ENCODE results near the gene SGCD. TPM values are rescaled to one million over a fixed set of nuclear protein-coding genes. Genes with fewer than 3 reads are reported as not detected.

Gene SGCD
- total RNA-seq, 2 experiments from 2014 or later = not detected

- ATAC-seq (ENCODE audit: poor library complexity) (no peak), DNase-seq (no peak)
- POLR2A ChIA-PET = no interaction called here
- Mint-ChIP-seq H3K27me3 (peaks cover 31% of the 10 kb centered on the region), H3K27ac (no peak overlapping the region), H3K36me3 (ENCODE audit: low read depth) (no peaks in the 10 kb centered on the region), H3K4me3 (no peak overlapping the region), H3K9me3 (no peaks in the 10 kb centered on the region), H3K4me1 (ENCODE audit: low read depth) (no peaks in the 10 kb centered on the region)
- Histone ChIP-seq H3K4me3 (ENCODE audit: low read length) (no peak overlapping the region), H3K27me3 (ENCODE audit: control insufficient read depth in 1 of 2, insufficient read depth in 2 of 2, low read length in 2 of 2) (no peaks in the 10 kb centered on the region), H3K4me1 (ENCODE audit: insufficient read depth, low read length) (no peaks in the 10 kb centered on the region), H3K27ac (ENCODE audit: low read depth in 1 of 2, low read length in 2 of 2) (no peak overlapping the region), H3K9me3 (ENCODE audit: control insufficient read depth in 1 of 2, insufficient read depth in 1 of 2, low read length in 2 of 2) (no peaks in the 10 kb centered on the region), H3K36me3 (ENCODE audit: insufficient read depth, low read length) (no peaks in the 10 kb centered on the region)
- no peak for TF ChIP-seq CTCF (IDR thresholded peaks at IDR 0.05)
- intact Hi-C loops (cut with DNase I, micrococcal nuclease) = no loop called here
- CTCF ChIA-PET = no interaction called here
These were observed 432.2 kb downstream of the SGCD start for GRCh38 chr5:156759156-156759555.

GRCh38 chr5:156762771-156763170 lies 435.8 kb downstream of the SGCD start:
- peaks cover 54% of the 10 kb centered on the region for H3K27me3 Mint-ChIP-seq
- Histone ChIP-seq H3K27ac (ENCODE audit: low read depth in 1 of 2, low read length in 2 of 2) (no peak overlapping the region), H3K4me1 (ENCODE audit: insufficient read depth, low read length) (no peaks in the 10 kb centered on the region), H3K36me3 (ENCODE audit: insufficient read depth, low read length) (no peaks in the 10 kb centered on the region), H3K27me3 (ENCODE audit: control insufficient read depth in 1 of 2, insufficient read depth in 2 of 2, low read length in 2 of 2) (no peaks in the 10 kb centered on the region), H3K9me3 (ENCODE audit: control insufficient read depth in 1 of 2, insufficient read depth in 1 of 2, low read length in 2 of 2) (no peaks in the 10 kb centered on the region), H3K4me3 (ENCODE audit: low read length) (no peak overlapping the region)
- H3K4me3 Mint-ChIP-seq = no peak overlapping the region
- no peak for TF ChIP-seq CTCF (IDR thresholded peaks at IDR 0.05)
- no peaks in the 10 kb centered on the region for H3K4me1 Mint-ChIP-seq (ENCODE audit: low read depth)
- no peak overlapping the region for H3K27ac Mint-ChIP-seq
- DNase-seq = no peak
- CTCF ChIA-PET = no interaction called here
- POLR2A ChIA-PET = no interaction called here
- ATAC-seq (ENCODE audit: poor library complexity) = no peak
- H3K36me3 Mint-ChIP-seq (ENCODE audit: low read depth) = no peaks in the 10 kb centered on the region
- intact Hi-C loops (cut with DNase I, micrococcal nuclease) = no loop called here
- H3K9me3 Mint-ChIP-seq = no peaks in the 10 kb centered on the region

- Histone ChIP-seq H3K4me1 (ENCODE audit: insufficient read depth, low read length) (no peaks in the 10 kb centered on the region), H3K27me3 (ENCODE audit: control insufficient read depth in 1 of 2, insufficient read depth in 2 of 2, low read length in 2 of 2) (no peaks in the 10 kb centered on the region), H3K4me3 (ENCODE audit: low read length) (no peak overlapping the region), H3K9me3 (ENCODE audit: control insufficient read depth in 1 of 2, insufficient read depth in 1 of 2, low read length in 2 of 2) (no peaks in the 10 kb centered on the region), H3K36me3 (ENCODE audit: insufficient read depth, low read length) (no peaks in the 10 kb centered on the region), H3K27ac (ENCODE audit: low read depth in 1 of 2, low read length in 2 of 2) (no peak overlapping the region)
- intact Hi-C loops (cut with DNase I, micrococcal nuclease) = no loop called here
- Mint-ChIP-seq H3K4me1 (ENCODE audit: low read depth) (no peaks in the 10 kb centered on the region), H3K27ac (no peak overlapping the region), H3K36me3 (ENCODE audit: low read depth) (no peaks in the 10 kb centered on the region), H3K4me3 (no peak overlapping the region), H3K27me3 (peaks cover 54% of the 10 kb centered on the region), H3K9me3 (no peaks in the 10 kb centered on the region)
- DNase-seq = no peak
- no peak for TF ChIP-seq CTCF (IDR thresholded peaks at IDR 0.05)
- ATAC-seq (ENCODE audit: poor library complexity) = no peak
- CTCF ChIA-PET = no interaction called here
- POLR2A ChIA-PET = no interaction called here
These were observed 437.4 kb downstream of the SGCD start for GRCh38 chr5:156764176-156764971.

Data from CD4-positive, alpha-beta T cell (primary cell).